CD4-positive, alpha-beta T cell treated with Interleukin-4 for 1 hour (primary cell): ENCODE data around the gene RIMS4.
"Not testable (repeated sequence)": the region's sequence is repeated elsewhere in the genome, so short reads cannot be mapped to it uniquely, and the experiment has no call there.

Experiments used
- DNase-seq, 2 donors: peaks; one replicate each; pipeline ENCODE4 v3.0.0-alpha.2; 2020 to 2022

RIMS4 gene

DNA sequence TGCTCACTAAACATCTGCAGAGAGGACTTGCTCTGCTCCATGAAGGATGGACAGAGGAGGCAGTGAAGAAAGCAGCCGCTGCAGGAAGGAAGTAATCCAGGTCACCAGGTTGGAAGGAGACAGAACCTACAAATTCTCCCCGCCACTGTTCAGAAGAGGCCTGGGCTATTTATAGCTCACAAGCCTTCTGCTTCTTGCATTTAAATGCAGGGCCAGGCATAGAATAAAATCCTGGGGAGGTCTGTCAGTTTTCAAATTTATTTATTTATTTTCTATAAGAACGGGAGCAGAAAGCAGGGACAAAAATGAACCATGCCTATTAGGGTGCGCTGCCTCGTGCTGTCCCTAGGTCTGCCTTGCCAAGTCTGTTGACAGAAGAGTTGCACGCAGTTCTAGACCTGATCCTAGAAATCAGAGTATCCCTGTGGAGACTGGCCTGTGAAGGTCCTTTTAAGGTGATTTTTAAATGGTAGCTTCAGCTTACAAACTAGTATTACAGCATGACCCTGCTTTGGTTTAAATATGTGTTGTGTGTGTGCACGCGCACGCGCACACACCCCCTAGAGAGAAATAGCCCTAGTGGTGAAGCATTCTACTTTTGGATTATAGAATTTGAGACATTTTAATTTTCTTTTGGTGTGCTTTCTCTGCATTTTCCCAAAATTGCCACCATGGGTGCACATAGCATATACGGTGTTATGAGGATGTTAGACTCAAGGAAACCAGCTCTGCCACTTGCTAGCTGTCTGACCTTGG lies 19.5 kb downstream of the RIMS4 start:
- DNase-seq: no peak

- no peak for DNase-seq
Observed at GRCh38 chr20:44788706-44789456, 21.5 kb downstream of the RIMS4 start.

DNA sequence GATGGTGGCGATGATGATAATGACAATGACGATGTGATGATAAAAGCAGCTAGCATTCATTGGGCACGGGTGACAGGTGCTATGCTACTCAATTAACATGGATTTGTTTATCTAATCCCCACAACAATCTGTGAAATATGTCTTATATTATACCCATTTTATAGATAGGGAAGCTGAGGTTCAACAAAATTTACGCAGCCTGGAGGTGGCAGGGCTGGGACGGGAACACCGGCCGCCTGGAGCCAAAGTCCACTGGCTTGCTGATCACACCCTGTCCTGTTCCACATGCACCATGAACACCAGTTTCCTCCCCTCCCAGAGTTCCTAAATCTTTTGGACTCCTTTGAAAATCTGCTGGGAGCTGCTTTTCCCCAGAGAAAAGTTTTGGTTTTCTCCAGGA lies 23.0 kb downstream of the RIMS4 start:
- no peak for DNase-seq

GRCh38 chr20:44785768-44786167 lies 24.6 kb downstream of the RIMS4 start:
- no peak for DNase-seq

DNA sequence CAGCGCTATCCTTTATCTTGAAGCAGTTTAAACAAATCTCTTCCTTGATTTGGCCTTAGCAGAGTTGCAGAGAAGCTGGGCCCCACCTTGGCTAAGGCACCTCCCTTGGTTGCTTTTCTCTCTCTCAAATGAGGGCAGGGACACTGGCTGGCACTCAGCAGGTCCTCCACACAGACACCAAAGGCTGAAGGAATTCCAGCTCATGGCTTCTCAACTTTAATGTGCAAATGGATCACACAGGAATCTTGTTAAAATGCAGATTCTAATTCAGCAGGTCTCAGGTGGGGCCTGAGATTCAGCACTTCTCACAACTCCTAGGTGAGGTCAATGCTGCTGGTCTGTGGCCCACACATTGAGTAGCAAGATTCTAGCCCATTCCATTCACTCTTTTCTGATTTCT lies 25.7 kb downstream of the RIMS4 start:
- no peak for DNase-seq

- no peak for DNase-seq
Observed at GRCh38 chr20:44781791-44782190, 28.6 kb downstream of the RIMS4 start.

- no peak for DNase-seq
Observed at GRCh38 chr20:44781118-44781517, 29.2 kb downstream of the RIMS4 start.

DNA sequence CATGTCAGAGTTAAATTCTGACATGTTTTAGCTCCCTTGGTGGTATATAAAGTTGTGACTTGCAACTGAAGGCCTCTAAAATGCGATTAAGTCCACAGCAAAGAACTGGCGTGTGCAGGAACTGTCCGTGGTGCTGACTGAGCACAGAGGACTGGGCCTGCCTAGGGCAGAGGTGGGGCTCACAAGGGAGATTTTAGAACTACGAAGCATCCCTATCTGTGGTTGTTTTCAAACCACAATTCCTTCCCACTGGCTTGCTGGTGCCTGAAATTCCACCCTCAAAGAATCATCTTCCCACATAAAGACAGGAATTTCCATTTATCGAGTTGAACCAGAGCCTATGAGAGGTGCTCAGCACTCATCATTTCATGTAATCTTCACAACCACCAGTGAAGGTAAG lies 30.1 kb downstream of the RIMS4 start:
- no peak for DNase-seq

GRCh38 chr20:44776980-44777379 lies 33.4 kb downstream of the RIMS4 start:
- DNase-seq: no peak

- DNase-seq: no peak
Observed at GRCh38 chr20:44773070-44773829, 37.1 kb downstream of the RIMS4 start.

DNA sequence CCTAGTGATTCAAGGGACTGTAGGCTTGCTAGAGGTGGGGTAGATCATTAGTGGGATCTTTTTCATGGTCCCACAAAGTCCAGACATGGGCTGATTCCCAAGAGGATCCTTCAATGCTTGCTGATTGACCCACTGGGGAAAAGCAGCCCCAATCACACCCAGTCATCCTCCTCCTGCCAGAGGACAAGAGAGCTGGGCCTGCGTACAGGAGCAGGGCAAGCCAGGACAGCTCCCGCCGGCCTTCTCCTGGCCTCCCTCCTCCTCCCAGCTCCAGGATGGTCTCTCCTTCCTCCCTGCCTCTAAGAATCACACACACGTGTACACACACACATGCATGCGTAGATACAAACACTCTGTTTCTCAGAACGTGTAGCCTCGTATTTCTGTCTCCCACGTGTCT lies 37.7 kb downstream of the RIMS4 start:
- DNase-seq: no peak

GRCh38 chr20:44771172-44771535 lies 39.2 kb downstream of the RIMS4 start:
- DNase-seq: no peak

- no peak for DNase-seq
Observed at GRCh38 chr20:44770484-44771171, 39.7 kb downstream of the RIMS4 start.

- no peak for DNase-seq
Observed at GRCh38 chr20:44769481-44769863, 40.9 kb downstream of the RIMS4 start.

GRCh38 chr20:44768854-44769480 lies 41.4 kb downstream of the RIMS4 start:
- no peak for DNase-seq

- DNase-seq: no peak
Observed at GRCh38 chr20:44768256-44768655, 42.1 kb downstream of the RIMS4 start.

DNA sequence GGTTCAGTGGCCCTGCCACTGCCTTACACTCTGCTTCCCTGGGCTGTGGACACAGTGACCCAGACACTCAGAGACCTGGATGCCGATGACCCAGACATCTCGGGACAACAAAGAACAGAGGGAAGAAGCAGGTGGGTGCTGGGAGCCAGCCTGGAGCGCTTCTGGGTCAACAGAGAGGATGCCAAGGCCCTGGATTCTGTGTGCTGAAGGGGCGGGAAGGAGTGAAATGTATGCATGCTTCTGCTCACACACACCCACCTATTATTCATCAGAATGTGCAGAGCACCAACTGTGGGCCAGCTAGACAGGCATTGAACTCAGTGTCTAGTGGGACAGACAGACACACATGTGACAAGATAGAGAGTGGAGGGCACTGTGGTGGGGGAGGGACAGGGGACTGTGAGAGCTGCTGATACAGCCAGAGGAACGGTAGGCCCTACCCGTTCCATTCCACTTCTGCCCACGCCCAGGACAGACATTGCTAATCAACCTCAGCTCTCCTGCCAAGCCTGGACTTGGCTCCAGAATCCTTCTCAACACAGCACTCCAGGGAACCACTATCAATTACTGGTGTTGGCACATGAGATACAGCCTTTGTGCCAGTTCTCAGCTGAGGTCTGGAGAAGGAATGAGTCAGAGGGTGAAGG lies 44.5 kb downstream of the RIMS4 start:
- no peak for DNase-seq

- no peak for DNase-seq
Observed at GRCh38 chr20:44765091-44765490, 45.3 kb downstream of the RIMS4 start.

DNA sequence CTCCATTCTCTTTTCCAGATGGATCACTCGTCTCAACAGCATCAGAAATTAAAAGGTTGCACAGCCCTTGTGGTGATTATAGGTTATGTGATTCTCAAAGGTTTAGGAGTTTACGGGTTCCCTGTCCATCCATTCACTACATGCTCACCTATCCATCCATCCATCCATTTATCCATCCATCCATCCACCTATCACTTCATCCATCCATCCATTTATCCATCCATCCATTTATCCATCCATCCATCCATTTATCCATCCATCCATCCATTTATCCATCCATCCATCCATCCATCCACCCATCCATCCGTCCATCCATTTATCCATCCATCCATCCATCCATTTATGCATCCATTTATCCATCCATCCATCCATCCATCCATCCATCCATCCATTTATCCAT lies 46.5 kb downstream of the RIMS4 start:
- DNase-seq: not testable (repeated sequence)

DNA sequence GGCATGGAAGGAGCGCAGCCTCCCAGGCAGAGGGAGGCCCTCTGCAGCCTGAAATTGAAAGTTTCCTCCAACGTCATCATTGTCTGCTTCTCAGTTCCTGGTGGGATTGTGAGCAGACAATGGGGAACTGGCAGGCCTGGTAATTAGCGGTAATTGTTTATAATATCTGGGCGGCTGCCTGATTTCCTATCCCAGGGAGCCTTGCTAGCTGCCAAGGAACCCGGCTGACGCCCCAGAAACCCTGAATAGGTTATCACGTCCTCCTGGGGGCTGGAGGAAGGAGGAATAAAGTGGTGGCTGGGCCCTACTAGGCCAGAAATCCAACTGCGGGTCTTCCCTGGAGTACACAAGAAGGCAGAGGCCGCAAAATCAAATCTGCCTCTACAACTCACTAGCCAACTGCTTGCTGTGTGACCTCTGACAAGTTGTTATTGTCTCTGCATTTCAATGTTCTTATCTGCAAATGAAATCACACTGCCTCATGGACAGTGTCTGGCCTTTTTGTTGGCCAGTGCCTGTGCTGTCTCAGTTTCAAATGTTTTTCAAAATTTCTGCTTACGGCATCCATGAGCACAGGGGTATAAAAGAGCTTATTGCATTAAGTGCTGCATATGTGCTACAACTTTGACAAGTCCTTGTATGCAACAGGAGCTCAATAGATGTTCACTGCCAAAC lies 47.7 kb downstream of the RIMS4 start:
- no peak for DNase-seq

DNA sequence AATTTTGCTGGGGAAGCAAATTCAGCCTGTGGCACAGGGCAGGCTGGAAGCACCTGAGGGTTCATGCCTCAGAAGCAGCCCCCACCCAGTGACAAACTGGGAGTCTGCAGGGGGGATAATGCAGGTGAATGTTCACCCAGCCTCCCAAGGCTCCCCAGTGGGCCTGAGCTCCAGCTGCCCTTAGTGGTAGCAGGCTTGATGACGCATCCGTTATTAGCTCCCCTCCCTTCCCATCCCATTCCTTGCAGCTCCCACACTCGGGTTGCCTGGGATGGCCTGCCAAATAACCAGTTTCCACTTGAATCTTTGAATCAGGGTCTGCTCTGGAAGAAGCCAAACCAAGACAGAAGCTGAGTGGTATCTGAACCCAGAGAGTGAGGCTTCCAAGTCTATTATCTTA lies 48.9 kb downstream of the RIMS4 start:
- no peak for DNase-seq

GRCh38 chr20:44759595-44759994 lies 50.8 kb downstream of the RIMS4 start:
- DNase-seq: no peak
